Measurements from ENCODE around the gene STX18.
"Not testable (repeated sequence)": the region's sequence is repeated elsewhere in the genome, so short reads cannot be mapped to it uniquely, and the experiment has no call there.

The STX18 gene

GRCh38 chr4:4425696-4426095 is 116.2 kb downstream of the STX18 start:
- Histone ChIP-seq H3K9ac (ENCODE audit: insufficient read length, low read depth) (no peak overlapping the region), H3K4me3 (ENCODE audit: insufficient read length, low read depth) (no peak overlapping the region), H3K36me3 (ENCODE audit: insufficient read depth, insufficient read length, low read length) (peaks cover 35% of the 10 kb centered on the region), H3K4me1 (ENCODE audit: insufficient read depth, insufficient read length) (peaks cover 29% of the 10 kb centered on the region), H3K9me3 (ENCODE audit: insufficient read depth, low read length) (no peaks in the 10 kb centered on the region), H3K27me3 (ENCODE audit: insufficient read depth, insufficient read length) (peaks cover 39% of the 10 kb centered on the region)
- TF ChIP-seq YY1 (IDR thresholded peaks at IDR 0.05; ENCODE audit: insufficient read depth, insufficient read length) (no peak), SUZ12 (IDR thresholded peaks at IDR 0.05; ENCODE audit: extremely low read depth, insufficient read depth, insufficient read length) (no peak), ZNF274 (IDR thresholded peaks at IDR 0.05; ENCODE audit: low read depth, low read length) (no peak)
- no peak for DNase-seq (ENCODE audit: low read depth, low spot score)

- Histone ChIP-seq H3K4me1 (ENCODE audit: insufficient read depth, insufficient read length) (peaks cover 29% of the 10 kb centered on the region), H3K36me3 (ENCODE audit: insufficient read depth, insufficient read length, low read length) (peaks cover 40% of the 10 kb centered on the region), H3K9me3 (ENCODE audit: insufficient read depth, low read length) (no peaks in the 10 kb centered on the region), H3K9ac (ENCODE audit: insufficient read length, low read depth) (no peak overlapping the region), H3K4me3 (ENCODE audit: insufficient read length, low read depth) (no peak overlapping the region), H3K27me3 (ENCODE audit: insufficient read depth, insufficient read length) (peaks cover 39% of the 10 kb centered on the region)
- DNase-seq (ENCODE audit: low read depth, low spot score), result no peak
- TF ChIP-seq ZNF274 (IDR thresholded peaks at IDR 0.05; ENCODE audit: low read depth, low read length), result no peak
Measured at GRCh38 chr4:4425119-4425690, 116.6 kb downstream of the STX18 start.

GRCh38 chr4:4424499-4425115 is 117.2 kb downstream of the STX18 start:
- no peak overlapping the region for H3K9ac ChIP-seq (ENCODE audit: insufficient read length, low read depth)
- peaks cover 44% of the 10 kb centered on the region for H3K36me3 ChIP-seq (ENCODE audit: insufficient read depth, insufficient read length, low read length)
- H3K9me3 ChIP-seq (ENCODE audit: insufficient read depth, low read length), result no peaks in the 10 kb centered on the region
- no peak for DNase-seq (ENCODE audit: low read depth, low spot score)
- peaks cover 36% of the 10 kb centered on the region for H3K27me3 ChIP-seq (ENCODE audit: insufficient read depth, insufficient read length)
- no peak overlapping the region for H3K4me3 ChIP-seq (ENCODE audit: insufficient read length, low read depth)
- H3K4me1 ChIP-seq (ENCODE audit: insufficient read depth, insufficient read length), result peaks cover 29% of the 10 kb centered on the region
- TF ChIP-seq YY1 (IDR thresholded peaks at IDR 0.05; ENCODE audit: insufficient read depth, insufficient read length) (no peak), SUZ12 (IDR thresholded peaks at IDR 0.05; ENCODE audit: extremely low read depth, insufficient read depth, insufficient read length) (no peak), ZNF274 (IDR thresholded peaks at IDR 0.05; ENCODE audit: low read depth, low read length) (no peak)

GRCh38 chr4:4423706-4424498 is 117.9 kb downstream of the STX18 start:
- H3K36me3 ChIP-seq (ENCODE audit: insufficient read depth, insufficient read length, low read length), result peaks cover 48% of the 10 kb centered on the region
- H3K4me1 ChIP-seq (ENCODE audit: insufficient read depth, insufficient read length), result peaks cover 29% of the 10 kb centered on the region

GRCh38 chr4:4422856-4423499 is 118.9 kb downstream of the STX18 start:
- H3K4me3 ChIP-seq (ENCODE audit: insufficient read length, low read depth), result no peak overlapping the region
- no peaks in the 10 kb centered on the region for H3K9me3 ChIP-seq (ENCODE audit: insufficient read depth, low read length)
- no peak for DNase-seq (ENCODE audit: low read depth, low spot score)
- peaks cover 20% of the 10 kb centered on the region for H3K27me3 ChIP-seq (ENCODE audit: insufficient read depth, insufficient read length)
- TF ChIP-seq YY1 (IDR thresholded peaks at IDR 0.05; ENCODE audit: insufficient read depth, insufficient read length) (no peak), ZNF274 (IDR thresholded peaks at IDR 0.05; ENCODE audit: low read depth, low read length) (no peak), SUZ12 (IDR thresholded peaks at IDR 0.05; ENCODE audit: extremely low read depth, insufficient read depth, insufficient read length) (no peak)
- peaks cover 57% of the 10 kb centered on the region for H3K36me3 ChIP-seq (ENCODE audit: insufficient read depth, insufficient read length, low read length)
- no peak overlapping the region for H3K9ac ChIP-seq (ENCODE audit: insufficient read length, low read depth)
- peaks cover 24% of the 10 kb centered on the region for H3K4me1 ChIP-seq (ENCODE audit: insufficient read depth, insufficient read length)

More at GRCh38 chr4:4423706-4424498, 117.9 kb downstream of the STX18 start:
- no peak overlapping the region for H3K4me3 ChIP-seq (ENCODE audit: insufficient read length, low read depth)
- peak; percentile 72 for DNase-seq (ENCODE audit: low read depth, low spot score)
- TF ChIP-seq SUZ12 (IDR thresholded peaks at IDR 0.05; ENCODE audit: extremely low read depth, insufficient read depth, insufficient read length) (no peak), YY1 (IDR thresholded peaks at IDR 0.05; ENCODE audit: insufficient read depth, insufficient read length) (no peak), ZNF274 (IDR thresholded peaks at IDR 0.05; ENCODE audit: low read depth, low read length) (no peak)
- no peaks in the 10 kb centered on the region for H3K9me3 ChIP-seq (ENCODE audit: insufficient read depth, low read length)
- H3K27me3 ChIP-seq (ENCODE audit: insufficient read depth, insufficient read length), result peaks cover 29% of the 10 kb centered on the region
- no peak overlapping the region for H3K9ac ChIP-seq (ENCODE audit: insufficient read length, low read depth)

- peaks cover 14% of the 10 kb centered on the region for H3K27me3 ChIP-seq (ENCODE audit: insufficient read depth, insufficient read length)
- not testable (repeated sequence) for H3K9ac ChIP-seq (ENCODE audit: insufficient read length, low read depth); H3K4me3 ChIP-seq (ENCODE audit: insufficient read length, low read depth); H3K9me3 ChIP-seq (ENCODE audit: insufficient read depth, low read length); DNase-seq (ENCODE audit: low read depth, low spot score)
- peaks cover 59% of the 10 kb centered on the region for H3K36me3 ChIP-seq (ENCODE audit: insufficient read depth, insufficient read length, low read length)
- peaks cover 23% of the 10 kb centered on the region for H3K4me1 ChIP-seq (ENCODE audit: insufficient read depth, insufficient read length)
Measured at GRCh38 chr4:4422117-4422516, 119.7 kb downstream of the STX18 start.

- TF ChIP-seq YY1 (IDR thresholded peaks at IDR 0.05; ENCODE audit: insufficient read depth, insufficient read length) (no peak), ZNF274 (IDR thresholded peaks at IDR 0.05; ENCODE audit: low read depth, low read length) (no peak), SUZ12 (IDR thresholded peaks at IDR 0.05; ENCODE audit: extremely low read depth, insufficient read depth, insufficient read length) (no peak)
- H3K9ac ChIP-seq (ENCODE audit: insufficient read length, low read depth), result no peak overlapping the region
- DNase-seq (ENCODE audit: low read depth, low spot score), result no peak
- no peaks in the 10 kb centered on the region for H3K9me3 ChIP-seq (ENCODE audit: insufficient read depth, low read length)
- H3K36me3 ChIP-seq (ENCODE audit: insufficient read depth, insufficient read length, low read length), result peaks cover 62% of the 10 kb centered on the region
- peaks cover 18% of the 10 kb centered on the region for H3K4me1 ChIP-seq (ENCODE audit: insufficient read depth, insufficient read length)
- no peak overlapping the region for H3K4me3 ChIP-seq (ENCODE audit: insufficient read length, low read depth)
- H3K27me3 ChIP-seq (ENCODE audit: insufficient read depth, insufficient read length), result peaks cover 9% of the 10 kb centered on the region
Measured at GRCh38 chr4:4421356-4421755, 120.5 kb downstream of the STX18 start.

Measured in NT2/D1 (cell line).